PC-3 (cell line): ENCODE measurements around the gene ACIN1. TPM values are rescaled to one million over a fixed set of nuclear protein-coding genes. Genes with fewer than 3 reads are reported as not detected.
A peak's percentile ranks its signal among the peaks of the same experiment; 100 is the strongest.

ENCODE experiments used
- ATAC-seq: fragments of 200-7000 bp; cut with Tn5 transposase; 2 replicates; pipeline ENCODE4 v1.9.1; 2020; ENCODE audit warnings: mild to moderate bottlenecking, moderate library complexity
- BruUV-seq: library from RNA; stranded (reverse); fragments of 400-500 nt; replicated peaks from 2 replicates; lab custom pipeline; 2021; lab: Mats Ljungman, UMichigan
- CTCF ChIA-PET: fragments of 300-600 bp; sonication (Branson Sonifier 250); formaldehyde crosslinking; loops from one replicate; lab custom pipeline; 2022; ENCODE audit warnings: antibody characterized with exemption; lab: Charles Lee
- POLR2A ChIA-PET: fragments of 300-600 bp; sonication (Branson Sonifier 250); formaldehyde crosslinking; loops from one replicate; lab custom pipeline; 2022; ENCODE audit warnings: antibody characterized with exemption; ENCODE audit not compliant: unreplicated experiment; lab: Charles Lee
- DNase-seq: peaks from one replicate; pipeline ENCODE4 v3.0.0-alpha.2; 2015
- H2AFZ ChIP-seq: fragments of 300-600 bp; sonication (generic); 2 replicates; pipeline ENCODE4 v1.6.0; 2016; ENCODE audit warnings: antibody characterized with exemption, low read length
- H3F3A ChIP-seq: fragments of 300-600 bp; sonication (generic); one replicate; pipeline ENCODE4 v1.6.0; 2017; ENCODE audit warnings: antibody characterized with exemption, low read length, control low read depth, mild to moderate bottlenecking; ENCODE audit not compliant: unreplicated experiment
- H3K27ac ChIP-seq: fragments of 300-600 bp; sonication (generic); 2 replicates; pipeline ENCODE4 v1.5.1; 2016; ENCODE audit warnings: mild to moderate bottlenecking, low read length
- H3K27me3 ChIP-seq: fragments of 300-600 bp; sonication (generic); 2 replicates; pipeline ENCODE4 v1.6.1; 2016; ENCODE audit warnings: low read length, mixed read lengths
- H3K36me3 ChIP-seq: fragments of 300-600 bp; sonication (generic); 2 replicates; pipeline ENCODE4 v1.6.1; 2016; ENCODE audit warnings: low read depth, mixed run types, low read length, mixed read lengths
- H3K4me1 ChIP-seq: fragments of 300-600 bp; sonication (generic); 2 replicates; pipeline ENCODE4 v1.5.1; 2016; ENCODE audit warnings: low read length; ENCODE audit not compliant: insufficient read depth
- H3K4me2 ChIP-seq: fragments of 300-600 bp; sonication (generic); 2 replicates; pipeline ENCODE4 v1.6.0; 2016; ENCODE audit warnings: low read length
- H3K4me3 ChIP-seq: fragments of 300-600 bp; sonication (generic); 2 replicates; pipeline ENCODE4 v1.5.1; 2016; ENCODE audit warnings: mild to moderate bottlenecking, low read length, mixed read lengths
- H3K79me2 ChIP-seq: fragments of 300-600 bp; sonication (generic); 2 replicates; pipeline ENCODE4 v1.6.1; 2017; ENCODE audit warnings: low read length, mixed read lengths
- H3K9ac ChIP-seq: fragments of 300-600 bp; sonication (generic); 2 replicates; pipeline ENCODE4 v1.6.0; 2016; ENCODE audit warnings: mild to moderate bottlenecking, low read length
- H3K9me2 ChIP-seq: fragments of 300-600 bp; sonication (generic); replicated peaks from 2 replicates; pipeline ENCODE4 v1.6.1; 2016; ENCODE audit warnings: mixed run types, low read length, mixed read lengths
- H3K9me3 ChIP-seq: fragments of 300-600 bp; sonication (generic); 2 replicates; pipeline ENCODE4 v1.6.1; 2016; ENCODE audit warnings: low read length, mixed read lengths
- H4K20me1 ChIP-seq: fragments of 300-600 bp; sonication (generic); 2 replicates; pipeline ENCODE4 v1.6.1; 2016; ENCODE audit warnings: low read length, mixed read lengths
- CTCF ChIP-seq: fragments of 300-600 bp; sonication (generic); conservative IDR thresholded peaks from 2 replicates; pipeline ENCODE4 v1.5.1; 2017; ENCODE audit warnings: antibody characterized with exemption, low read depth, mild to moderate bottlenecking, low read length
- EZH2 ChIP-seq: fragments of 300-600 bp; sonication (generic); IDR thresholded peaks from one replicate; pipeline ENCODE4 v1.6.1; 2017; ENCODE audit warnings: antibody characterized with exemption, mild to moderate bottlenecking, low read length; ENCODE audit not compliant: unreplicated experiment
- EZH2phosphoT487 ChIP-seq: fragments of 300-600 bp; sonication (generic); IDR thresholded peaks from 2 replicates; pipeline ENCODE4 v1.6.1; 2018; ENCODE audit warnings: mild to moderate bottlenecking, antibody characterized with exemption, low read length, borderline replicate concordance
- intact Hi-C: fragments of 100-400 bp; cut with micrococcal nuclease; formaldehyde crosslinking; loops from 2 replicates; pipeline ENCODE4 v1.9.0; 2023
- total RNA-seq: library from RNA; depleted of rRNA; stranded (reverse); fragments of >200 nt; gene quantifications from 2 replicates; pipeline ENCODE4 v1.2.3, GENCODE V29; 2014

The ACIN1 gene
- total RNA-seq, 1 experiment from 2014 or later, result 112 TPM

- intact Hi-C loops, result loop anchor here (1.0 kb wide), 1 partner anchor 52 kb away; no protein-coding TSS in a partner anchor
- DNase-seq (peak; percentile 75), ATAC-seq (peak; percentile 67)
- H3K9ac ChIP-seq, result peak within 1 kb of the TSS; percentile 63
- no peaks in the 10 kb centered on the region for H3K27me3 ChIP-seq
- H4K20me1 ChIP-seq, result no peaks in the 10 kb centered on the region
- H3K4me3 ChIP-seq, result peak within 1 kb of the TSS; percentile 85
- TF ChIP-seq CTCF (no peak), EZH2phosphoT487 (no peak), EZH2 (no peak)
- peak within 1 kb of the TSS; percentile 78 for H2AFZ ChIP-seq
- ChIA-PET POLR2A (interaction anchor here (0.6 kb wide), 2 partner anchors 38 to 140 kb away, joined by 4 read pairs; partner anchors contain the start of genes ACIN1 and C14orf119), CTCF (interaction anchor here (0.5 to 2.0 kb wide), 9 partner anchors 12 to 140 kb away, joined by 3 to 26 read pairs (median 5); partner anchors contain the start of genes ACIN1 and C14orf119)
- peaks cover 13% of the 10 kb centered on the region for H3K4me1 ChIP-seq
- H3K9me3 ChIP-seq, result no peaks in the 10 kb centered on the region
- H3K9me2 ChIP-seq, result no peaks in the 10 kb centered on the region
- H3K27ac ChIP-seq, result no peak within 1 kb of the TSS
- BruUV-seq, result no TSS peak
- peaks cover 17% of the 10 kb centered on the region for H3K36me3 ChIP-seq
- H3F3A ChIP-seq, result peaks cover 8% of the 10 kb centered on the region
- H3K79me2 ChIP-seq, result no peaks in the 10 kb centered on the region; the same call in 1 of the 2 replicates
- peak within 1 kb of the TSS; percentile 100 for H3K4me2 ChIP-seq
Measured at GRCh38 chr14:23056956-23057756, 37.8 kb downstream of the ACIN1 start, which contains the start of gene CDH24. Gene CDH24 (minus strand): TSS chr14:23057520. CDS start chr14:23055733, 1,787 bp downstream.

DNA sequence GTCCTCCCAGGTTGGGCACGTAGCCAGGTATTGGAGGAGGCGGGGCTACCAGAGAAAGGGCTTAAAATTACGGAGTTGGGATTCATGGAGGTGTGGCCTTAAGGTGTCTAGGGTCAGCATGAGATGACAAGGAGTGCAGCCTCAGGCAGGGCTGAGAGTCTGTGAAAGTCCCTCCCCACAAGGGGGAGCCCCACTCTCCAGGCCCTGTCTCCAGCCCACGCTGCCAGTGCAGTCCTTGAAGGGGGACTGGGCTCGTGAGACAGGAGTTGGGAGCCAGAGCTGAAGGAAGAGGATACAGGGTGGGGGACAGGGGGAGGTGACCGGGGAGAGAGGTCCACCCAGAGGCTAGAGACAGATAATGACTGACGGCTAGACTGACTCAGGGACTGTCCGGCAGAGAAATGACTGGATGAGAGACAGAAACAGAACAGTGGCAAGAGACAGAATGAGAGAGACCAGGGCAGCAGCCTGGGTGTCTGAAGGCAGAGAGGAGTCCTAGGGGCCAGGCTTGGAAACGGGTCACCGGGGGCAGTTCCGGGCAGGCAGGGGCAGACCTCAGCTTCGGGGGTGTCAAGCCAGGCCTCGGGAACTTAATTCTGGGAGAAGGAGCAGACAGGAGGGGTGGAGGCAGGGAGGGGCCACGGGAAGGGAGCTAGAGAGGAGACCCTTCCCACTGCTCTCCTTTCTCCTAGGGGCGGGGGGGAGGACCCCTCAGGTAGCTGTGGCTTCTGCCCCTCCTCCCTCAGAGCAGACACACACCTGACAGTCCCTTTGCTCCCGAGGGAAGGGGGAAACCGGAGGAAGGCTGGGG is 38.6 kb downstream of the ACIN1 start:
- ChIA-PET CTCF (interaction anchor here (0.5 to 0.6 kb wide), 4 partner anchors 62 to 139 kb away, joined by 3 to 5 read pairs (median 4); no protein-coding TSS in a partner anchor), POLR2A (no interaction called here)
- TF ChIP-seq CTCF (peak; percentile 90), EZH2phosphoT487 (no peak), EZH2 (no peak)
- Histone ChIP-seq H3K9me2 (no peaks in the 10 kb centered on the region), H4K20me1 (no peaks in the 10 kb centered on the region), H3K4me1 (peaks cover 8% of the 10 kb centered on the region), H3K27ac (no peak overlapping the region), H3K9me3 (no peaks in the 10 kb centered on the region), H3K9ac (no peak overlapping the region), H3F3A (peaks cover 8% of the 10 kb centered on the region), H3K4me2 (peak overlapping the region; percentile 100), H3K79me2 (no peaks in the 10 kb centered on the region; the same call in 1 of the 2 replicates), H3K4me3 (peak overlapping the region; percentile 85), H3K36me3 (peaks cover 15% of the 10 kb centered on the region), H2AFZ (peak overlapping the region; percentile 71), H3K27me3 (no peaks in the 10 kb centered on the region)
- DNase-seq, result peak; percentile 80
- no TSS peak for BruUV-seq
- ATAC-seq, result peak; percentile 67
- intact Hi-C loops, result loop anchor here (1.0 kb wide), 1 partner anchor 53 kb away; no protein-coding TSS in a partner anchor
